Loucy (cell line): Measurements from ENCODE around the gene SAPCD2.

Experiments
- H2AFZ ChIP-seq: fragments of 200-600 bp; sonication (generic); 2 replicates; pipeline ENCODE4 v1.6.0; 2016; ENCODE audit warnings: antibody characterized with exemption, mild to moderate bottlenecking, low read length, moderate library complexity
- H3F3A ChIP-seq: fragments of 200-600 bp; 2 replicates; pipeline ENCODE4 v1.6.0; 2016; ENCODE audit warnings: antibody characterized with exemption, low read depth, mild to moderate bottlenecking
- H3K27me3 ChIP-seq: fragments of 200-600 bp; sonication (generic); 2 replicates; pipeline ENCODE4 v1.6.1; 2014; ENCODE audit warnings: low read length, mild to moderate bottlenecking; ENCODE audit not compliant: insufficient read depth, poor library complexity, severe bottlenecking
- H3K36me3 ChIP-seq: fragments of 200-600 bp; sonication (generic); 2 replicates; pipeline ENCODE4 v1.6.1; 2016; ENCODE audit warnings: low read length; ENCODE audit not compliant: insufficient read depth
- H3K4me1 ChIP-seq: fragments of 200-600 bp; sonication (generic); 2 replicates; pipeline ENCODE4 v1.5.1; 2014; ENCODE audit warnings: low read length, mild to moderate bottlenecking; ENCODE audit not compliant: insufficient read depth, poor library complexity, severe bottlenecking
- H3K4me2 ChIP-seq: fragments of 200-600 bp; sonication (generic); 2 replicates; pipeline ENCODE4 v1.6.0; 2014; ENCODE audit warnings: antibody characterized with exemption, low read length, low read depth, mild to moderate bottlenecking; ENCODE audit not compliant: poor library complexity, severe bottlenecking
- H3K4me3 ChIP-seq: fragments of 200-600 bp; sonication (generic); 2 replicates; pipeline ENCODE4 v1.5.1; 2014; ENCODE audit warnings: low read length, mild to moderate bottlenecking, mixed read lengths; ENCODE audit not compliant: poor library complexity, severe bottlenecking
- H3K79me2 ChIP-seq: fragments of 200-600 bp; sonication (generic); 2 replicates; pipeline ENCODE4 v1.6.1; 2014; ENCODE audit warnings: low read length; ENCODE audit not compliant: insufficient read depth
- H3K9ac ChIP-seq: fragments of 200-600 bp; sonication (generic); 2 replicates; pipeline ENCODE4 v1.6.0; 2014; ENCODE audit warnings: mild to moderate bottlenecking, low read depth, low read length, moderate library complexity; ENCODE audit not compliant: poor library complexity, severe bottlenecking
- H3K9me2 ChIP-seq: fragments of 200-600 bp; sonication (generic); replicated peaks from 2 replicates; pipeline ENCODE4 v1.6.1; 2016; ENCODE audit warnings: low read depth, low read length, mixed read lengths
- H3K9me3 ChIP-seq: fragments of 200-600 bp; sonication (generic); 2 replicates; pipeline ENCODE4 v1.6.1; 2014; ENCODE audit warnings: mild to moderate bottlenecking, antibody characterized with exemption, low read length, low read depth; ENCODE audit not compliant: insufficient read depth
- H4K20me1 ChIP-seq: fragments of 200-600 bp; sonication (generic); 2 replicates; pipeline ENCODE4 v1.6.0; 2014; ENCODE audit warnings: antibody characterized with exemption, low read length, mild to moderate bottlenecking; ENCODE audit not compliant: insufficient read depth, poor library complexity, severe bottlenecking
- EZH2phosphoT487 ChIP-seq: fragments of 200-600 bp; IDR thresholded peaks from 2 replicates; pipeline ENCODE4 v1.6.1; 2018; ENCODE audit warnings: antibody characterized with exemption, mild to moderate bottlenecking, moderate library complexity, borderline replicate concordance
- TF ChIP-seq, protein P1 (sequence below): fragments of 200-600 bp; sonication (generic); conservative IDR thresholded peaks from 2 replicates; pipeline ENCODE4 v1.5.1; 2014; ENCODE audit warnings: mild to moderate bottlenecking, antibody characterized with exemption, low read length

Gene SAPCD2

DNA sequence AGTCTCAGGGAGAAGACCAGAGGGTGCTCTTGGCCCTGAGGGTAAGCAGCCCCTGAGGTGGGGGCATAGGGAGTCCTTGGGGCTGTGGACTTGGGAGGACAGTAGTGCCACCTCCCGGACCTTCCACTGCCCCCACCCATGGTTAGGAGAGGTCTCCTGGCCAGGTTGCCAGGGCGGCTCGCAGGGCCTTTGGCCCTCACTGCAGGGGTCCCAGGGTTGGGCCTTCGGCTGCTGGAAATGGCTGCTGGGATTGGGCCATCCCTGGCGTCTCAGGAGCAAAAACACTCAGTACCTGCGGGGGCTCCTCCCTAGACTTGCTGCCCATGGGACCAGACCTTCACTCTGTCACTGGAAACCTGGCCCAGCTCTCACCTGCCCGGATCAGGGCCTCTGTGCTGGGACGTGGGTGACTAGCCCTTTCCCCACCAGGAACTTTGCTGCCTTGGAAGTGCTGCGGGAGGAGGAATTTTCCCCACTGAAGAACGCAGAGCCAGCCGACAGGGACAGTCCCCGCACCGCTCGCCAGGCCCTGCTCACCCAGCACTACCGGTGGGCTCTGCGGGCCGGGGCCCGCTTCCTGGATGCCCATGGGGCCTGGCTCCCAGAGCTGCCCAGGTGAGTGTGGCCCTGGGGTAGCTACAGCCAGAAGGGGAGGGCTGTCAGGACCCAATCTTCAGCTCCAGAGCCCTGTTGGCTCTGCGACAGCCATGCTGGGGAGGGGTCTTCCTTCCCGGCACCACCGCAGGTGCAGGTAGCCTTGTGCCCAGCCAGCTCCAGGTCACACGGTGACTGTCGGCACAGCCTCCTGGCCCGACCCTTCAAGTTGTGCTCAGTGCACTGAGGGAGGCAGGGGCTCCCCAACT, 10.1 kb upstream of the SAPCD2 start:
- H3K9ac ChIP-seq = no peak overlapping the region
- no peak for TF ChIP-seq EZH2phosphoT487
- TF ChIP-seq, protein P1, sequence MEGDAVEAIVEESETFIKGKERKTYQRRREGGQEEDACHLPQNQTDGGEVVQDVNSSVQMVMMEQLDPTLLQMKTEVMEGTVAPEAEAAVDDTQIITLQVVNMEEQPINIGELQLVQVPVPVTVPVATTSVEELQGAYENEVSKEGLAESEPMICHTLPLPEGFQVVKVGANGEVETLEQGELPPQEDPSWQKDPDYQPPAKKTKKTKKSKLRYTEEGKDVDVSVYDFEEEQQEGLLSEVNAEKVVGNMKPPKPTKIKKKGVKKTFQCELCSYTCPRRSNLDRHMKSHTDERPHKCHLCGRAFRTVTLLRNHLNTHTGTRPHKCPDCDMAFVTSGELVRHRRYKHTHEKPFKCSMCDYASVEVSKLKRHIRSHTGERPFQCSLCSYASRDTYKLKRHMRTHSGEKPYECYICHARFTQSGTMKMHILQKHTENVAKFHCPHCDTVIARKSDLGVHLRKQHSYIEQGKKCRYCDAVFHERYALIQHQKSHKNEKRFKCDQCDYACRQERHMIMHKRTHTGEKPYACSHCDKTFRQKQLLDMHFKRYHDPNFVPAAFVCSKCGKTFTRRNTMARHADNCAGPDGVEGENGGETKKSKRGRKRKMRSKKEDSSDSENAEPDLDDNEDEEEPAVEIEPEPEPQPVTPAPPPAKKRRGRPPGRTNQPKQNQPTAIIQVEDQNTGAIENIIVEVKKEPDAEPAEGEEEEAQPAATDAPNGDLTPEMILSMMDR = no peak
- H3K4me1 ChIP-seq = no peaks in the 10 kb centered on the region
- H3K4me2 ChIP-seq = no peak overlapping the region
- no peaks in the 10 kb centered on the region for H3K27me3 ChIP-seq
- peaks cover 5% of the 10 kb centered on the region; the same call in 1 of the 2 replicates for H3K79me2 ChIP-seq
- H3K9me2 ChIP-seq = no peaks in the 10 kb centered on the region
- no peaks in the 10 kb centered on the region for H3K9me3 ChIP-seq
- no peak overlapping the region for H2AFZ ChIP-seq
- H3K36me3 ChIP-seq = no peaks in the 10 kb centered on the region
- no peaks in the 10 kb centered on the region for H3F3A ChIP-seq
- H3K4me3 ChIP-seq = no peak overlapping the region
- H4K20me1 ChIP-seq = peaks cover 5% of the 10 kb centered on the region

DNA sequence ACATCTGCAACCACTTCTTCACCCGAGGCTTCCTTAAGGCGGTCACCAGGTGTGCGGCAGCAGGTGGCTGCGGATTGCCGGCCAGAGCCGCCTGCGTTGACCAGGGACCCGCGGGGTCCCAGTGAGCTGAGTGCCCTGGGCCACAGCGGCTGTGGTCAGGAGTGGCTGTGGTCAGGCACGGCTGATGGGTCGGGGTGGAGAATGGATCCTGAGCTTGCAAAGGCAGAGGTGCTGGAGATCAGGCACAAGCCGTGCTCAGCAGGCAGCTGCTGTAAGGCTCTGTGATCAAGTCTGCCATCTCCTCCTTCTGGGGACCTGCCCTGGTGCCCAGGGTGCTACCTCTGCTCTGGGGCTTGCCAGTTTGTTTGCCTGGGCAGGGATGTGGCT, 9.0 kb upstream of the SAPCD2 start:
- H3K9me3 ChIP-seq = no peaks in the 10 kb centered on the region
- no peaks in the 10 kb centered on the region for H3K27me3 ChIP-seq
- H3K79me2 ChIP-seq = peaks cover 5% of the 10 kb centered on the region; the same call in 1 of the 2 replicates
- no peaks in the 10 kb centered on the region for H3K9me2 ChIP-seq
- no peaks in the 10 kb centered on the region for H3F3A ChIP-seq
- H3K4me1 ChIP-seq = no peaks in the 10 kb centered on the region
- H3K36me3 ChIP-seq = no peaks in the 10 kb centered on the region
- H2AFZ ChIP-seq = no peak overlapping the region
- no peak overlapping the region for H3K4me2 ChIP-seq
- H3K4me3 ChIP-seq = no peak overlapping the region
- peaks cover 5% of the 10 kb centered on the region for H4K20me1 ChIP-seq
- TF ChIP-seq, protein P1 = no peak
- no peak for TF ChIP-seq EZH2phosphoT487
- H3K9ac ChIP-seq = no peak overlapping the region

DNA sequence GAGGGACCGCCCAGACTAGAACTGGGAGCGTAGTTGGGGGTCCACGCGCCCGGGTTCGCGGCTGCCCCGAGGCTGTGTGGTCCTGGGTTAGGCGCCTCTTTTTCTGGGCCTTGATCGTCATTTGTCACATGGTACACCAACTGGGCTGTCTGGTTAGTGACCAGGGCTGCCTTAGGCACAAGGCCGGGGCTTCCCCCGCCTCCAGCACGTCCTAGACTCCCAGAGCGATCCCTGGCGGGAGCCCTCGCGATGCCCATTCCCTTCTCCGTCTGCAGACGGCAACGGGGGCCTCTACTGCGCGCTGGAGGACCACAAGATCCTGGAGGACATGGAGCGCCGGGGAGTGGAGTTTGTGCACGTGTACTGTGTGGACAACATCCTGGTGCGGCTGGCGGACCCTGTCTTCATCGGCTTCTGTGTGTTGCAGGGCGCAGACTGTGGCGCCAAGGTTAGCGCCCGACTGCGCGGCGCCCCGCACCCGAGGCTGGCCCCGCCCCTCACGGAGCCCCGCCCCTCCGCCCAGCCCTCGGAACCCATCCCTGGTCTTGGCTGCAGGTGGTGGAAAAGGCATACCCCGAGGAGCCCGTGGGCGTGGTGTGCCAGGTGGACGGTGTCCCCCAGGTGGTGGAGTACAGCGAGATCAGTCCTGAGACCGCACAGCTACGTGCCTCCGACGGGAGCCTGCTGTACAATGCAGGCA, 8.5 kb upstream of the SAPCD2 start:
- H3F3A ChIP-seq = no peaks in the 10 kb centered on the region
- no peak for TF ChIP-seq EZH2phosphoT487
- TF ChIP-seq, protein P1 = no peak
- no peaks in the 10 kb centered on the region for H3K36me3 ChIP-seq
- no peaks in the 10 kb centered on the region for H3K27me3 ChIP-seq
- peaks cover 5% of the 10 kb centered on the region for H4K20me1 ChIP-seq
- H3K9me3 ChIP-seq = no peaks in the 10 kb centered on the region
- H3K4me2 ChIP-seq = peak overlapping the region; percentile 69
- peak overlapping the region; percentile 73 for H3K4me3 ChIP-seq
- H3K9ac ChIP-seq = peak overlapping the region; percentile 62
- H3K79me2 ChIP-seq = peaks cover 5% of the 10 kb centered on the region; the same call in 1 of the 2 replicates
- H2AFZ ChIP-seq = no peak overlapping the region
- H3K4me1 ChIP-seq = no peaks in the 10 kb centered on the region
- H3K9me2 ChIP-seq = no peaks in the 10 kb centered on the region
